GM12878 (cell line): ENCODE results near the gene MBNL3. TPM values are rescaled to one million over a fixed set of nuclear protein-coding genes. Genes with fewer than 3 reads are reported as not detected.

Experiments used
- ATAC-seq: fragments of 200-7000 bp; cut with Tn5 transposase; 3 replicates; pipeline ENCODE4 v1.9.1; 2020; ENCODE audit warnings: mild to moderate bottlenecking, moderate library complexity
- BruUV-seq: library from RNA; stranded (reverse); fragments of 400-500 nt; replicated peaks from 2 replicates; lab custom pipeline; 2021; lab: Mats Ljungman, UMichigan
- CTCF ChIA-PET: fragments of 300-600 bp; sonication (Branson Sonifier 250); formaldehyde crosslinking; extraction: SDS; loops from one replicate; lab custom pipeline; 2021; ENCODE audit warnings: inconsistent platforms; lab: Yijun Ruan, JAX
- POLR2A ChIA-PET: fragments of 350-600 bp; formaldehyde crosslinking; extraction: SDS; loops from one replicate; lab custom pipeline; 2021; ENCODE audit warnings: inconsistent platforms; lab: Charles Lee
- RAD21 ChIA-PET: fragments of 300-600 bp; sonication (Branson Sonifier 250); formaldehyde crosslinking; loops from one replicate; lab custom pipeline; 2023; ENCODE audit warnings: antibody characterized with exemption; ENCODE audit not compliant: unreplicated experiment; lab: Charles Lee
- SMC1A ChIA-PET: fragments of 300-600 bp; sonication (Branson Sonifier 250); formaldehyde crosslinking; loops from one replicate; lab custom pipeline; 2023; ENCODE audit not compliant: unreplicated experiment, uncharacterized antibody; lab: Charles Lee
- DNase-seq: peaks from one replicate; pipeline ENCODE4 v3.0.0-alpha.2; 2011; ENCODE audit warnings: low read depth, low spot score
- FAIRE-seq: peaks from 3 replicates; lab custom pipeline; 2011; peaks lifted over from hg19 to GRCh38; lab: Jason Lieb, UNC
- H2AFZ ChIP-seq: 2 replicates; pipeline ENCODE4 v1.6.0; 2011; ENCODE audit warnings: low read depth, low read length, control low read depth; ENCODE audit not compliant: control insufficient read depth
- H3K27ac ChIP-seq: 2 replicates; pipeline ENCODE4 v1.5.1; 2011; ENCODE audit warnings: control low read depth; ENCODE audit not compliant: control insufficient read depth, insufficient read depth
- H3K27me3 ChIP-seq, 2 experiments: replicated peaks in 1 of 2; 2 replicates each; pipeline versions ENCODE4 v1.6.0 to v1.6.1; 2011; ENCODE audit warnings: low read length in 1 of 2; ENCODE audit not compliant: control insufficient read depth in 2 of 2, insufficient read depth in 2 of 2
- H3K36me3 ChIP-seq, 2 experiments: 2 replicates each; pipeline ENCODE4 v1.5.1; 2011; ENCODE audit warnings: low read length in 1 of 2; ENCODE audit not compliant: control insufficient read depth in 2 of 2, insufficient read depth in 2 of 2
- H3K4me1 ChIP-seq: 2 replicates; pipeline ENCODE4 v1.6.1; 2011; ENCODE audit warnings: mild to moderate bottlenecking, low read length, moderate library complexity, mixed read lengths; ENCODE audit not compliant: control insufficient read depth, insufficient read depth
- H3K4me2 ChIP-seq: 2 replicates; pipeline ENCODE4 v1.6.0; 2011; ENCODE audit warnings: control low read depth; ENCODE audit not compliant: control insufficient read depth, insufficient read depth
- H3K4me3 ChIP-seq: fragments of 200-600 bp; sonication (generic); 2 replicates; pipeline ENCODE4 v1.5.1; 2016
- H3K79me2 ChIP-seq: 2 replicates; pipeline ENCODE4 v1.6.0; 2011; ENCODE audit warnings: low read length; ENCODE audit not compliant: control insufficient read depth, insufficient read depth
- H3K9ac ChIP-seq: 2 replicates; pipeline ENCODE4 v1.8.0; 2011; ENCODE audit warnings: low read length, control low read depth, mixed read lengths; ENCODE audit not compliant: control insufficient read depth, insufficient read depth
- H3K9me3 ChIP-seq: replicated peaks from 3 replicates; pipeline ENCODE4 v1.5.1; 2011; ENCODE audit warnings: mild to moderate bottlenecking, low read length; ENCODE audit not compliant: control insufficient read depth, insufficient read depth
- H4K20me1 ChIP-seq: 2 replicates; pipeline ENCODE4 v1.6.0; 2011; ENCODE audit not compliant: control insufficient read depth, insufficient read depth
- ATF7 ChIP-seq: fragments of 450-650 bp; IDR thresholded peaks from 2 replicates; pipeline ENCODE4 v1.6.1; 2016; ENCODE audit warnings: low read depth, mild to moderate bottlenecking
- BCLAF1 ChIP-seq: fragments of 450-650 bp; IDR thresholded peaks from 2 replicates; pipeline ENCODE4 v1.6.1; 2017; ENCODE audit warnings: antibody characterized with exemption, mild to moderate bottlenecking, moderate library complexity
- CTCF ChIP-seq, 3 experiments: IDR thresholded peaks in 2 of 3; conservative IDR thresholded peaks in 1 of 3; 2 replicates each; pipeline ENCODE4 v1.5.1; 2011; ENCODE audit warnings: low read depth in 3 of 3, low read length in 3 of 3, mild to moderate bottlenecking in 3 of 3, control low read depth in 2 of 3, moderate library complexity in 2 of 3, inconsistent platforms in 1 of 3, mixed read lengths in 1 of 3; ENCODE audit not compliant: control insufficient read depth in 2 of 3, insufficient read depth in 1 of 3; ENCODE audit errors: extremely low read depth in 1 of 3
- KAT2A ChIP-seq: conservative IDR thresholded peaks from 2 replicates; pipeline ENCODE4 v1.6.1; 2011; ENCODE audit warnings: low read depth, low read length; ENCODE audit not compliant: control insufficient read depth
- KLF5 ChIP-seq: fragments of 450-650 bp; IDR thresholded peaks from 2 replicates; pipeline ENCODE4 v1.6.1; 2014; ENCODE audit warnings: mild to moderate bottlenecking; ENCODE audit not compliant: partially characterized antibody
- SPI1 ChIP-seq: IDR thresholded peaks from 2 replicates; pipeline ENCODE4 v1.6.1; 2011; ENCODE audit warnings: low read depth, mild to moderate bottlenecking, low read length, moderate library complexity, borderline replicate concordance; ENCODE audit not compliant: insufficient read depth
- WRNIP1 ChIP-seq: IDR thresholded peaks from 2 replicates; pipeline ENCODE4 v1.6.1; 2011; ENCODE audit warnings: low read depth, low read length, improper control_type of control experiment, borderline replicate concordance
- ZBED1 ChIP-seq: IDR thresholded peaks from 2 replicates; pipeline ENCODE4 v1.6.1; 2016; ENCODE audit warnings: borderline replicate concordance
- whole genome bisulfite sequencing: methylation state at CpG from one replicate; pipeline ENCODE4 v1.1.6; 2016; ENCODE audit warnings: low lambda C conversion rate; ENCODE audit not compliant: insufficient replicate concordance, insufficient coverage; ENCODE audit errors: missing lambda C conversion rate; 5-methylcytosine and 5-hydroxymethylcytosine counted together
- in situ Hi-C: fragments of 300-500 bp; cut with MboI; formaldehyde crosslinking; loops from 9 replicates; pipeline ENCODE4 v1.14.3; 2018; ENCODE audit warnings: mixed read lengths
- intact Hi-C: fragments of 100-400 bp; cut with micrococcal nuclease; formaldehyde crosslinking; loops from one replicate; pipeline ENCODE4 v1.14.2; 2022; ENCODE audit not compliant: unreplicated experiment
- polyA plus RNA-seq, 11 experiments: library from polyadenylated mRNA; depleted of rRNA in 4 of 11; unstranded in 6 of 11; stranded (reverse) in 5 of 11; fragments of >200 nt; fragmentation: Nextera tagmentation in 4 of 11; fragmentation: Illumina TruSeq in 1 of 11; extraction: Ambion mirVana in 4 of 11; extraction: Trizol in 1 of 11; gene quantifications; 1 replicate in 1 of 11; 2 replicates in 10 of 11; pipeline versions ENCODE4 v1.2.1 to v1.2.3, GENCODE V29; 2011 to 2016; ENCODE audit warnings: inconsistent platforms in 2 of 11, missing spikeins in 2 of 11, low read depth in 1 of 11
- total RNA-seq, 4 experiments: library from RNA; depleted of rRNA in 3 of 4; stranded (reverse); fragments of >200 nt in 3 of 4; fragmentation: Illumina TruSeq in 1 of 4; extraction: Trizol in 1 of 4; gene quantifications; 2 replicates each; pipeline versions ENCODE4 v1.2.1 to v1.2.3, GENCODE V29; 2013 to 2021

MBNL3 gene
- total and polyA plus RNA-seq, 10 of the 15 experiments (the other 5 are each of a cell fraction or from before 2014, with no cell fraction given) = 3.4 to 33.1 (median 12.6) TPM

- H3K79me2 ChIP-seq = no peaks in the 10 kb centered on the region
- in situ Hi-C loops = no loop called here
- 65% methylated on average over 3 of the region's 3 CpGs for WGBS
These were observed 21.8 kb downstream of the MBNL3 start for GRCh38 chrX:132467026-132467425.

More at GRCh38 chrX:132467026-132467425, 21.8 kb downstream of the MBNL3 start:
- ChIA-PET CTCF (interaction anchor here (0.7 kb wide), 1 partner anchor 349 kb away, joined by 3 read pairs; no protein-coding TSS in a partner anchor), RAD21 (no interaction called here), POLR2A (no interaction called here), SMC1A (no interaction called here)
- Histone ChIP-seq H3K27ac (no peak overlapping the region), H3K4me3 (no peak overlapping the region), H3K27me3 (no peaks in the 10 kb centered on the region), H3K9ac (no peak overlapping the region), H4K20me1 (no peaks in the 10 kb centered on the region), H3K36me3 (no peaks in the 10 kb centered on the region), H3K9me3 (no peaks in the 10 kb centered on the region), H3K4me1 (no peaks in the 10 kb centered on the region), H3K4me2 (no peak overlapping the region), H2AFZ (no peak overlapping the region)
- ATAC-seq = no peak
- BruUV-seq = no TSS peak
- no peak for FAIRE-seq
- intact Hi-C loops = no loop called here
- no peak for TF ChIP-seq WRNIP1
- TF ChIP-seq KAT2A = no peak
- TF ChIP-seq CTCF (IDR thresholded peaks at IDR 0.05 in 2 of 3, conservative IDR thresholded peaks at IDR 0.05 in 1 of 3; ENCODE audit: control insufficient read depth in 2 of 3, extremely low read depth in 1 of 3, insufficient read depth in 1 of 3, low read depth in 3 of 3, low read length in 3 of 3) = no peak
- TF ChIP-seq ATF7 = no peak
- no peak for TF ChIP-seq ZBED1
- TF ChIP-seq SPI1 = no peak
- TF ChIP-seq KLF5 = no peak
- no peak for TF ChIP-seq BCLAF1
- no peak for DNase-seq
